Activated CD4-positive, alpha-beta T cell treated with anti-CD3 and anti-CD28 coated beads, Interleukin-2, Interleukin-6, amounts not matched to agents 100 ng/mL and 50 ng/mL, durations not matched to agents 16 hours and 8 hours (primary cell): Measurements from ENCODE around the gene NUDT21.
A peak's percentile ranks its signal among the peaks of the same experiment; 100 is the strongest.
"Not testable (repeated sequence)": the region's sequence is repeated elsewhere in the genome, so short reads cannot be mapped to it uniquely, and the experiment has no call there.

Experiments used
- DNase-seq: peaks from one replicate; pipeline ENCODE4 v3.0.0-alpha.2; 2020

Gene NUDT21

GRCh38 chr16:56450986-56451752, at the start of gene NUDT21, which contains the start of gene OGFOD1:
Gene NUDT21 (minus strand): TSS chr16:56451332. CDS start chr16:56451202, 130 bp downstream.
Gene OGFOD1 (plus strand): TSS chr16:56451554. CDS start chr16:56451613, 59 bp downstream.
- peak; percentile 98 for DNase-seq

- DNase-seq: no peak
These were observed 42.7 kb upstream of the NUDT21 start for GRCh38 chr16:56493815-56494214.

- no peak for DNase-seq
These were observed 42.0 kb upstream of the NUDT21 start for GRCh38 chr16:56493126-56493525.

GRCh38 chr16:56491657-56492261, 40.6 kb upstream of the NUDT21 start:
- no peak for DNase-seq

- not testable (repeated sequence) for DNase-seq
These were observed 37.7 kb upstream of the NUDT21 start for GRCh38 chr16:56488868-56489267.

GRCh38 chr16:56488035-56488434, 36.9 kb upstream of the NUDT21 start:
- DNase-seq: no peak

GRCh38 chr16:56483394-56483793, 32.3 kb upstream of the NUDT21 start:
- DNase-seq: no peak

GRCh38 chr16:56482683-56483236, 31.6 kb upstream of the NUDT21 start:
- no peak for DNase-seq

- no peak for DNase-seq
These were observed 30.5 kb upstream of the NUDT21 start for GRCh38 chr16:56481468-56482122.

GRCh38 chr16:56480776-56481467, 29.8 kb upstream of the NUDT21 start:
- no peak for DNase-seq

- DNase-seq: no peak
These were observed 28.3 kb upstream of the NUDT21 start for GRCh38 chr16:56479469-56479868.

- DNase-seq: no peak
These were observed 27.3 kb upstream of the NUDT21 start for GRCh38 chr16:56478281-56479049.

- DNase-seq: no peak
These were observed 26.2 kb upstream of the NUDT21 start for GRCh38 chr16:56477096-56477878.

GRCh38 chr16:56475201-56475600, 24.1 kb upstream of the NUDT21 start:
- DNase-seq: no peak

GRCh38 chr16:56470666-56471065, 19.5 kb upstream of the NUDT21 start:
- DNase-seq: no peak

GRCh38 chr16:56470232-56470631, 19.1 kb upstream of the NUDT21 start:
- DNase-seq: no peak

- no peak for DNase-seq
These were observed 18.6 kb upstream of the NUDT21 start for GRCh38 chr16:56469748-56470147.

- DNase-seq: no peak
These were observed 17.7 kb upstream of the NUDT21 start for GRCh38 chr16:56468800-56469199.

- DNase-seq: no peak
These were observed 15.2 kb upstream of the NUDT21 start for GRCh38 chr16:56466344-56466743.

- no peak for DNase-seq
These were observed 12.0 kb upstream of the NUDT21 start for GRCh38 chr16:56463153-56463552.

GRCh38 chr16:56462064-56462796, 11.1 kb upstream of the NUDT21 start:
- no peak for DNase-seq
